Prostate gland (tissue), 2 donors: Measurements from ENCODE around the gene DLGAP4.

ENCODE experiments used
- POLR2A ChIP-seq: fragments of 450-650 bp; IDR thresholded peaks from one replicate; pipeline ENCODE4 v1.6.1; 2016; ENCODE audit warnings: antibody characterized with exemption, mild to moderate bottlenecking
- POLR2AphosphoS5 ChIP-seq: sonication (generic); formaldehyde crosslinking; IDR thresholded peaks from one replicate; pipeline ENCODE4 v1.6.1; 2017; ENCODE audit warnings: antibody characterized with exemption
- TF ChIP-seq, protein P1 (sequence below), 4 experiments: fragments of 200-600 bp in 2 of 4; fragments of 450-650 bp in 2 of 4; sonication (generic) in 2 of 4; IDR thresholded peaks; 1 replicate in 3 of 4; 2 replicates in 1 of 4; pipeline ENCODE4 v1.5.1; 2016 to 2019; ENCODE audit warnings: antibody characterized with exemption in 4 of 4, mild to moderate bottlenecking in 2 of 4, moderate library complexity in 2 of 4

DNA sequence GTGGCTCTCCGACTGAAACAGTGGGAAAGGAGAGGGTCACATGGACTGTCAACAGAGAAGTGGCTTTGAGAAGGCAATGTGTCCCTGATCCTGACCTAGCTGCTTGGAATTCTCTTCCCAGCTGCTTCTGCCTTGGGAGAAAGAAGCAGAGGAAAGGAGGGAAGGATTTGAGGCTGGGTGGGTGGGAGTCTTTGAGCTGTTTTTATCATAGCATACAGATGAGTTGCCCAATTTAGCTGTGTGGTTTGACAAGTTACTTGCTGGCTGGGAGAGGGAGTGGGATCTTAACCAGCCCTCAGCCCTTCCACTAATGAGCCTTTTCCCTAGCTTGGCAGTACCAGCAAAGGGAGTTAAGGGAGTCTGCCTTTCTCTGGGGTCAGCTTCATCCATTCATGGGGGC is 184.1 kb downstream of the DLGAP4 start:
- TF ChIP-seq, protein P1, sequence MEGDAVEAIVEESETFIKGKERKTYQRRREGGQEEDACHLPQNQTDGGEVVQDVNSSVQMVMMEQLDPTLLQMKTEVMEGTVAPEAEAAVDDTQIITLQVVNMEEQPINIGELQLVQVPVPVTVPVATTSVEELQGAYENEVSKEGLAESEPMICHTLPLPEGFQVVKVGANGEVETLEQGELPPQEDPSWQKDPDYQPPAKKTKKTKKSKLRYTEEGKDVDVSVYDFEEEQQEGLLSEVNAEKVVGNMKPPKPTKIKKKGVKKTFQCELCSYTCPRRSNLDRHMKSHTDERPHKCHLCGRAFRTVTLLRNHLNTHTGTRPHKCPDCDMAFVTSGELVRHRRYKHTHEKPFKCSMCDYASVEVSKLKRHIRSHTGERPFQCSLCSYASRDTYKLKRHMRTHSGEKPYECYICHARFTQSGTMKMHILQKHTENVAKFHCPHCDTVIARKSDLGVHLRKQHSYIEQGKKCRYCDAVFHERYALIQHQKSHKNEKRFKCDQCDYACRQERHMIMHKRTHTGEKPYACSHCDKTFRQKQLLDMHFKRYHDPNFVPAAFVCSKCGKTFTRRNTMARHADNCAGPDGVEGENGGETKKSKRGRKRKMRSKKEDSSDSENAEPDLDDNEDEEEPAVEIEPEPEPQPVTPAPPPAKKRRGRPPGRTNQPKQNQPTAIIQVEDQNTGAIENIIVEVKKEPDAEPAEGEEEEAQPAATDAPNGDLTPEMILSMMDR (IDR thresholded peaks at IDR 0.05), result no peak
- TF ChIP-seq POLR2A, result no peak
- TF ChIP-seq POLR2AphosphoS5, result no peak
